Common myeloid progenitor, CD34-positive (primary cell): ENCODE results near the gene SAP30.
A peak's percentile ranks its signal among the peaks of the same experiment; 100 is the strongest.

Experiments
- CTCF ChIA-PET: fragments of 350-600 bp; sonication (Branson Sonifier 250); formaldehyde crosslinking; loops from one replicate; lab custom pipeline; 2021; ENCODE audit warnings: antibody characterized with exemption; lab: Charles Lee
- POLR2A ChIA-PET: fragments of 350-600 bp; sonication (Branson Sonifier 250); formaldehyde crosslinking; loops from one replicate; lab custom pipeline; 2021; ENCODE audit warnings: antibody characterized with exemption; lab: Charles Lee
- DNase-seq, 3 donors: peaks; one replicate each; pipeline versions ENCODE4 v3.0.0 to v3.0.0-alpha.2; 2013
- H3K27ac ChIP-seq, 2 experiments: 1 replicate in 1 of 2; 2 replicates in 1 of 2; pipeline ENCODE4 v1.7.0; 2013; ENCODE audit warnings: inconsistent platforms in 2 of 2, low read length in 2 of 2, mild to moderate bottlenecking in 2 of 2, low read depth in 1 of 2, moderate library complexity in 1 of 2; ENCODE audit not compliant: severe bottlenecking in 2 of 2, insufficient read depth in 1 of 2, poor library complexity in 1 of 2
- H3K27me3 ChIP-seq, 5 experiments: replicated peaks in 2 of 5; 1 replicate in 3 of 5; 2 replicates in 2 of 5; pipeline versions ENCODE4 v1.6.1 to v1.7.0; 2013; ENCODE audit warnings: low read length in 4 of 5, mild to moderate bottlenecking in 2 of 5, moderate library complexity in 2 of 5, inconsistent platforms in 1 of 5; ENCODE audit not compliant: insufficient read depth in 5 of 5, control insufficient read depth in 4 of 5
- H3K36me3 ChIP-seq, 4 experiments: 1 replicate in 2 of 4; 2 replicates in 2 of 4; pipeline versions ENCODE4 v1.6.1 to v1.7.0; 2013; ENCODE audit warnings: low read length in 3 of 4, control low read depth in 1 of 4, mild to moderate bottlenecking in 1 of 4; ENCODE audit not compliant: control insufficient read depth in 4 of 4, insufficient read depth in 4 of 4
- H3K4me1 ChIP-seq, 4 experiments: 1 replicate in 3 of 4; 2 replicates in 1 of 4; pipeline versions ENCODE4 v1.6.1 to v1.7.1; 2013; ENCODE audit warnings: low read length in 3 of 4, mild to moderate bottlenecking in 3 of 4, control low read depth in 1 of 4, inconsistent platforms in 1 of 4, moderate library complexity in 1 of 4; ENCODE audit not compliant: control insufficient read depth in 4 of 4, insufficient read depth in 4 of 4; ENCODE audit errors: control extremely low read depth in 1 of 4
- H3K4me3 ChIP-seq, 7 experiments: 1 replicate in 4 of 7; 2 replicates in 3 of 7; pipeline versions ENCODE4 v1.5.1 to v1.7.0; 2013; ENCODE audit warnings: mild to moderate bottlenecking in 7 of 7, low read length in 6 of 7, moderate library complexity in 6 of 7, inconsistent platforms in 2 of 7, low read depth in 2 of 7, control low read depth in 1 of 7; ENCODE audit not compliant: insufficient read depth in 4 of 7, control insufficient read depth in 1 of 7; ENCODE audit errors: extremely low read depth in 1 of 7
- H3K9me3 ChIP-seq, 5 experiments: 1 replicate in 4 of 5; 2 replicates in 1 of 5; pipeline versions ENCODE4 v1.6.1 to v1.7.1; 2013; ENCODE audit warnings: low read length in 4 of 5, mild to moderate bottlenecking in 2 of 5, inconsistent platforms in 1 of 5, low read depth in 1 of 5, moderate library complexity in 1 of 5; ENCODE audit not compliant: control insufficient read depth in 4 of 5, insufficient read depth in 2 of 5; ENCODE audit errors: control extremely low read depth in 1 of 5
- WGBS: methylation state at CpG from one replicate; pipeline ENCODE4 v1.1.5; 2013; ENCODE audit not compliant: insufficient coverage; 5-methylcytosine and 5-hydroxymethylcytosine counted together

SAP30 gene

GRCh38 chr4:173333658-173334084 lies 37.1 kb upstream of the SAP30 start:
- no peaks in the 10 kb centered on the region for H3K9me3 ChIP-seq
- peak overlapping the region; percentile 78 to 99 (median 98) for H3K4me3 ChIP-seq
- H3K36me3 ChIP-seq: peaks cover 6 to 44% (median 10%) of the 10 kb centered on the region in 4 experiments
- peak overlapping the region; percentile 83 to 94 for H3K27ac ChIP-seq
- WGBS: 0% methylated on average over 36 of the region's 53 CpGs
- ChIA-PET CTCF (interaction anchor here (1.4 to 3.8 kb wide), 3 partner anchors 15 to 78 kb away, joined by 3 to 18 read pairs (median 10); partner anchors contain the start of gene SAP30), POLR2A (interaction anchor here (1.0 to 3.5 kb wide), 4 partner anchors 12 to 37 kb away, joined by 3 to 24 read pairs (median 6); partner anchors contain the start of gene SAP30)
- peak; percentile 26 to 60 (median 46) for DNase-seq
- H3K4me1 ChIP-seq: peaks cover 2 to 40% (median 28%) of the 10 kb centered on the region in 4 experiments
- no peaks in the 10 kb centered on the region for H3K27me3 ChIP-seq

- Histone ChIP-seq H3K9me3 (no peaks in the 10 kb centered on the region), H3K27me3 (no peaks in the 10 kb centered on the region), H3K36me3 (peaks cover under 1 to 39% (median 8%) of the 10 kb centered on the region in 4 experiments), H3K4me1 (peaks cover 2 to 40% (median 28%) of the 10 kb centered on the region in 4 experiments), H3K4me3 (peak within 1 kb of the TSS; percentile 78 to 99 (median 98)), H3K27ac (peak within 1 kb of the TSS; percentile 83 to 94)
- ChIA-PET POLR2A (interaction anchor here (0.6 to 3.5 kb wide), 5 partner anchors 11 to 36 kb away, joined by 3 to 24 read pairs (median 5); partner anchors contain the start of gene SAP30), CTCF (interaction anchor here (0.9 to 3.8 kb wide), 7 partner anchors 11 to 77 kb away, joined by 3 to 18 read pairs (median 6); partner anchors contain the start of gene SAP30)
- WGBS: 0% methylated on average over 47 of the region's 61 CpGs
- peak; percentile 100 for DNase-seq
These were observed 36.5 kb upstream of the SAP30 start, which contains the start of gene HMGB2 for GRCh38 chr4:173334085-173334890. Gene HMGB2 (minus strand): TSS chr4:173334358. CDS start chr4:173333649, 709 bp downstream.

- DNase-seq: peak; percentile 50 to 67 (median 64)
These were observed 35.6 kb upstream of the SAP30 start for GRCh38 chr4:173334891-173335752.

DNA sequence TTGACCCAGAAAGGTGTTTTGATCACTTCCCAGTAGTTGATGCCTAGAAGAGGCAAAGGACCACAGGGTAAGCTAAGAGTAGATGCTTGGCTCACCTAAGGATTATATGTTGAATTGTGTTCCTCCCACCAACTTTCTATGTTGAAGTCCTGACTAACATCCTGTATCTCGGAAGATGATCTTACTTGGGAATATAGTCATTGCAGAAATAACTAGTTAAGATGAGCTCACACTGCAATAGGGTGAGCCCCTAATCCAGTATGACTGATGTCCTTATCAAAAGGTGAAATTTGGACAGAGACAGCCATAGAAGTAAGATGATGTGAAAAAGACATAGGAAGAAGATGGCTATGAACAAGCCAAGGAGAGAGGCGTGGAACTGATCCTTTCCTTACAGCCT lies 33.3 kb upstream of the SAP30 start:
- Histone ChIP-seq H3K36me3 (peaks cover 0 to 10% (median 0%) of the 10 kb centered on the region in 4 experiments), H3K27ac (no peak overlapping the region), H3K9me3 (no peaks in the 10 kb centered on the region), H3K27me3 (no peaks in the 10 kb centered on the region), H3K4me1 (peaks cover 2 to 29% (median 19%) of the 10 kb centered on the region in 4 experiments), H3K4me3 (no peak overlapping the region)
- POLR2A ChIA-PET: interaction anchor here (0.6 kb wide), 1 partner anchor 8 kb away, joined by 4 read pairs; no protein-coding TSS in a partner anchor
- CTCF ChIA-PET: interaction anchor here (1.5 kb wide), 1 partner anchor 23 kb away, joined by 5 read pairs; no protein-coding TSS in a partner anchor
- no peak for DNase-seq
- no CpG with 5 or more reads among the region's 2 CpGs for WGBS

More at GRCh38 chr4:173334891-173335752, 35.6 kb upstream of the SAP30 start:
- H3K4me3 ChIP-seq: peak overlapping the region; percentile 78 to 99 (median 98)
- under 1% methylated on average over 33 of the region's 52 CpGs for WGBS
- CTCF ChIA-PET: interaction anchor here (0.9 to 3.8 kb wide), 8 partner anchors 10 to 76 kb away, joined by 3 to 18 read pairs (median 5); partner anchors contain the start of gene SAP30
- no peaks in the 10 kb centered on the region for H3K27me3 ChIP-seq
- POLR2A ChIA-PET: interaction anchor here (0.6 to 3.5 kb wide), 4 partner anchors 10 to 36 kb away, joined by 3 to 24 read pairs (median 6); partner anchors contain the start of gene SAP30
- peaks cover 2 to 40% (median 28%) of the 10 kb centered on the region in 4 experiments for H3K4me1 ChIP-seq
- H3K27ac ChIP-seq: peak overlapping the region; percentile 46 to 75
- peaks cover 0 to 30% (median 7%) of the 10 kb centered on the region in 4 experiments for H3K36me3 ChIP-seq
- no peaks in the 10 kb centered on the region for H3K9me3 ChIP-seq

GRCh38 chr4:173343832-173344397 lies 26.8 kb upstream of the SAP30 start:
- no peak for DNase-seq
- H3K9me3 ChIP-seq: no peaks in the 10 kb centered on the region
- H3K27ac ChIP-seq: no peak overlapping the region
- no peaks in the 10 kb centered on the region for H3K36me3 ChIP-seq
- H3K4me3 ChIP-seq: no peak overlapping the region
- WGBS: 100% methylated on average over 1 of the region's 3 CpGs
- H3K4me1 ChIP-seq: peaks cover 0 to 5% (median 2%) of the 10 kb centered on the region in 4 experiments
- H3K27me3 ChIP-seq: no peaks in the 10 kb centered on the region
- POLR2A ChIA-PET: no interaction called here
- CTCF ChIA-PET: interaction anchor here (2.3 kb wide), 1 partner anchor 8 kb away, joined by 9 read pairs; no protein-coding TSS in a partner anchor

- Histone ChIP-seq H3K9me3 (no peaks in the 10 kb centered on the region), H3K4me3 (peak overlapping the region in 2 of 7 experiments; percentile 44 to 54), H3K27ac (no peak overlapping the region), H3K36me3 (no peaks in the 10 kb centered on the region), H3K4me1 (peaks cover 0 to 5% (median 2%) of the 10 kb centered on the region in 4 experiments), H3K27me3 (no peaks in the 10 kb centered on the region)
- ChIA-PET POLR2A (interaction anchor here (0.7 to 1.5 kb wide), 2 partner anchors 12 to 25 kb away, joined by 3 to 5 read pairs; partner anchors contain the start of genes HMGB2 and SAP30), CTCF (interaction anchor here (1.0 to 2.3 kb wide), 5 partner anchors 8 to 27 kb away, joined by 3 to 10 read pairs (median 5); no protein-coding TSS in a partner anchor)
- no CpG with 5 or more reads among the region's 2 CpGs for WGBS
- peak in 2 of 3 donors; percentile 66 to 72 for DNase-seq
These were observed 25.1 kb upstream of the SAP30 start for GRCh38 chr4:173345648-173346047.
